Medulla oblongata (tissue), 1 donor: Measurements from ENCODE around the gene GIPC3.

Experiments
- DNase-seq: peaks from one replicate; pipeline ENCODE4 v3.0.0-alpha.2; 2015; ENCODE audit errors: extremely low spot score

The GIPC3 gene

GRCh38 chr19:3585301-3586126 lies at the start of gene GIPC3:
TSS of gene GIPC3 (plus strand) at chr19:3585478. CDS start at chr19:3585598, 120 bp downstream.
- no peak for DNase-seq

- no peak for DNase-seq
Observed at GRCh38 chr19:3535563-3535965, 49.7 kb upstream of the GIPC3 start.

GRCh38 chr19:3535981-3536380 lies 49.3 kb upstream of the GIPC3 start:
- DNase-seq = no peak

- DNase-seq = peak; percentile 84
Observed at GRCh38 chr19:3536429-3537100, 48.7 kb upstream of the GIPC3 start.

GRCh38 chr19:3537101-3537437 lies 48.2 kb upstream of the GIPC3 start:
- DNase-seq = no peak

GRCh38 chr19:3537438-3538240 lies 47.6 kb upstream of the GIPC3 start:
- no peak for DNase-seq

GRCh38 chr19:3538258-3538929 lies 46.9 kb upstream of the GIPC3 start:
- no peak for DNase-seq

- no peak for DNase-seq
Observed at GRCh38 chr19:3538965-3539755, 46.1 kb upstream of the GIPC3 start, which contains the start of gene TEKTIP1. TSS of gene TEKTIP1 (plus strand) at chr19:3539174. CDS start at chr19:3539178, 4 bp downstream.

GRCh38 chr19:3539756-3540118 lies 45.5 kb upstream of the GIPC3 start:
- no peak for DNase-seq

GRCh38 chr19:3543150-3544057 lies 41.9 kb upstream of the GIPC3 start:
- DNase-seq = peak; percentile 72

- no peak for DNase-seq
Observed at GRCh38 chr19:3544058-3544376, 41.3 kb upstream of the GIPC3 start.

- DNase-seq = peak; percentile 78
Observed at GRCh38 chr19:3544742-3545668, 40.3 kb upstream of the GIPC3 start.

- DNase-seq = no peak
Observed at GRCh38 chr19:3545669-3546034, 39.6 kb upstream of the GIPC3 start.

GRCh38 chr19:3546119-3546518 lies 39.2 kb upstream of the GIPC3 start:
- DNase-seq = no peak

- no peak for DNase-seq
Observed at GRCh38 chr19:3547301-3547731, 38.0 kb upstream of the GIPC3 start.

GRCh38 chr19:3547767-3548282 lies 37.5 kb upstream of the GIPC3 start:
- DNase-seq = no peak

- peak; percentile 57 for DNase-seq
Observed at GRCh38 chr19:3548606-3549005, 36.7 kb upstream of the GIPC3 start.

GRCh38 chr19:3549816-3550215 lies 35.5 kb upstream of the GIPC3 start:
- no peak for DNase-seq
